ENCODE data around the gene HDAC4.

HDAC4 gene

DNA sequence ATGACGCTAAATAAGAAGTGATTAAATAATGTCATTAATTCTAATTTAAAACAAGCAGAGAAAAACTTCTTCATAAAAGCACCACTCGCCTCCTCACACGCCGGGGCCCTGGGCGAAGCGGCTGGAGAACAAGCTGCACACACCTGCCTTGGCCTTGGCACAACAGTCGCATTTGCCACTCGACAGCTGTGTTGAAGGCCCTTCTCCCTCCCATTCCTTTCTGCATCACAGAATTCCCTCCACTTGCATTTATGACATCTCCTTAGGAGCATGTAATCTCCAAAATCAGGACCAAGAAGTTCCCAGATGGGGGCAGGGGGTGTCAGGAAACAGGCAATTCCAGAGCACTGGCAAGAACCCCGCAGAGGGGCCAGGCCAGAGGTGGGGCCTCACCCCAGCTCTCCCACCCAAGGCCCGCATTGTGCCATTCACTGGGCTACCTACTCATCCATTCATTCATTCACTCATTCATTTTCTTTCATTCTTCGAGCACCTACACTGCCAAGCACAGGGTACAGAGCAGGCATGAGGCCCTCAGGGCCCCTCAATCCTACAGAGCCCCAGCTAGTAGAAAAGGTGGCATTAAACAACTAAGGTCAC, 6.4 kb downstream of the HDAC4 start:
- TF ChIP-seq, protein P1, sequence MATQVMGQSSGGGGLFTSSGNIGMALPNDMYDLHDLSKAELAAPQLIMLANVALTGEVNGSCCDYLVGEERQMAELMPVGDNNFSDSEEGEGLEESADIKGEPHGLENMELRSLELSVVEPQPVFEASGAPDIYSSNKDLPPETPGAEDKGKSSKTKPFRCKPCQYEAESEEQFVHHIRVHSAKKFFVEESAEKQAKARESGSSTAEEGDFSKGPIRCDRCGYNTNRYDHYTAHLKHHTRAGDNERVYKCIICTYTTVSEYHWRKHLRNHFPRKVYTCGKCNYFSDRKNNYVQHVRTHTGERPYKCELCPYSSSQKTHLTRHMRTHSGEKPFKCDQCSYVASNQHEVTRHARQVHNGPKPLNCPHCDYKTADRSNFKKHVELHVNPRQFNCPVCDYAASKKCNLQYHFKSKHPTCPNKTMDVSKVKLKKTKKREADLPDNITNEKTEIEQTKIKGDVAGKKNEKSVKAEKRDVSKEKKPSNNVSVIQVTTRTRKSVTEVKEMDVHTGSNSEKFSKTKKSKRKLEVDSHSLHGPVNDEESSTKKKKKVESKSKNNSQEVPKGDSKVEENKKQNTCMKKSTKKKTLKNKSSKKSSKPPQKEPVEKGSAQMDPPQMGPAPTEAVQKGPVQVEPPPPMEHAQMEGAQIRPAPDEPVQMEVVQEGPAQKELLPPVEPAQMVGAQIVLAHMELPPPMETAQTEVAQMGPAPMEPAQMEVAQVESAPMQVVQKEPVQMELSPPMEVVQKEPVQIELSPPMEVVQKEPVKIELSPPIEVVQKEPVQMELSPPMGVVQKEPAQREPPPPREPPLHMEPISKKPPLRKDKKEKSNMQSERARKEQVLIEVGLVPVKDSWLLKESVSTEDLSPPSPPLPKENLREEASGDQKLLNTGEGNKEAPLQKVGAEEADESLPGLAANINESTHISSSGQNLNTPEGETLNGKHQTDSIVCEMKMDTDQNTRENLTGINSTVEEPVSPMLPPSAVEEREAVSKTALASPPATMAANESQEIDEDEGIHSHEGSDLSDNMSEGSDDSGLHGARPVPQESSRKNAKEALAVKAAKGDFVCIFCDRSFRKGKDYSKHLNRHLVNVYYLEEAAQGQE (IDR thresholded peaks at IDR 0.05; ENCODE audit: insufficient replicate concordance, low read depth), result no peak
- TF ChIP-seq, protein P2, sequence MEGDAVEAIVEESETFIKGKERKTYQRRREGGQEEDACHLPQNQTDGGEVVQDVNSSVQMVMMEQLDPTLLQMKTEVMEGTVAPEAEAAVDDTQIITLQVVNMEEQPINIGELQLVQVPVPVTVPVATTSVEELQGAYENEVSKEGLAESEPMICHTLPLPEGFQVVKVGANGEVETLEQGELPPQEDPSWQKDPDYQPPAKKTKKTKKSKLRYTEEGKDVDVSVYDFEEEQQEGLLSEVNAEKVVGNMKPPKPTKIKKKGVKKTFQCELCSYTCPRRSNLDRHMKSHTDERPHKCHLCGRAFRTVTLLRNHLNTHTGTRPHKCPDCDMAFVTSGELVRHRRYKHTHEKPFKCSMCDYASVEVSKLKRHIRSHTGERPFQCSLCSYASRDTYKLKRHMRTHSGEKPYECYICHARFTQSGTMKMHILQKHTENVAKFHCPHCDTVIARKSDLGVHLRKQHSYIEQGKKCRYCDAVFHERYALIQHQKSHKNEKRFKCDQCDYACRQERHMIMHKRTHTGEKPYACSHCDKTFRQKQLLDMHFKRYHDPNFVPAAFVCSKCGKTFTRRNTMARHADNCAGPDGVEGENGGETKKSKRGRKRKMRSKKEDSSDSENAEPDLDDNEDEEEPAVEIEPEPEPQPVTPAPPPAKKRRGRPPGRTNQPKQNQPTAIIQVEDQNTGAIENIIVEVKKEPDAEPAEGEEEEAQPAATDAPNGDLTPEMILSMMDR (IDR thresholded peaks at IDR 0.05; ENCODE audit: insufficient read depth, low read length), result no peak
- Histone ChIP-seq H3K4me3 (replicated peaks; ENCODE audit: insufficient read depth, low read length) (no peak overlapping the region), H3K27ac (replicated peaks) (no peak overlapping the region), H3K27me3 (ENCODE audit: insufficient read depth, poor library complexity, severe bottlenecking) (no peaks in the 10 kb centered on the region)
- no peak for DNase-seq (ENCODE audit: low read depth in 1 of 2, low spot score in 1 of 2)

DNA sequence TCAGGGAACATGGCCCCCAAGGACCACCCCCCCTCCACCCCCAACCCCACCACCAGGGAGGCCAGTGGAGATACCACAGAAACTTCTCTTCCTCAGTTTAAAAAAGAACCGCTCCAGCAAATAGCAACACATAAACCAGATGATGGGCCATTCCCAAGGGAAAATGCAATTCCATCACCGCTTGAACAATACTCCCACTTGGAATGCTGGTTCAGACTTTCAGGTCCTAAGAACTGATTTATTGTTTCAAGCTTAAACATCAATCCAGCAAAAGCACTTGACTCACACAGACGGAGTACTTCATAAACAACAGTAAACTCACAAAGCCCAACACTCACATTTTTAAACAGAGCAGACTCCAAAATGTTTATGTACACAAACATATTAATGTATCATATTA, 6.9 kb downstream of the HDAC4 start:
- H3K27me3 ChIP-seq (ENCODE audit: insufficient read depth, poor library complexity, severe bottlenecking), result no peaks in the 10 kb centered on the region
- H3K4me3 ChIP-seq (replicated peaks; ENCODE audit: insufficient read depth, low read length), result no peak overlapping the region
- no peak overlapping the region for H3K27ac ChIP-seq (replicated peaks)
- DNase-seq (ENCODE audit: low read depth in 1 of 2, low spot score in 1 of 2), result no peak
- TF ChIP-seq GABPA (IDR thresholded peaks at IDR 0.05; ENCODE audit: low read depth) (no peak), SPI1 (IDR thresholded peaks at IDR 0.05; ENCODE audit: borderline replicate concordance, low read depth) (no peak), POLR2AphosphoS5 (IDR thresholded peaks at IDR 0.05; ENCODE audit: low read depth) (no peak)
- TF ChIP-seq, protein P1 (IDR thresholded peaks at IDR 0.05; ENCODE audit: insufficient replicate concordance, low read depth), result no peak
- TF ChIP-seq, protein P2 (IDR thresholded peaks at IDR 0.05; ENCODE audit: insufficient read depth, low read length), result no peak

DNA sequence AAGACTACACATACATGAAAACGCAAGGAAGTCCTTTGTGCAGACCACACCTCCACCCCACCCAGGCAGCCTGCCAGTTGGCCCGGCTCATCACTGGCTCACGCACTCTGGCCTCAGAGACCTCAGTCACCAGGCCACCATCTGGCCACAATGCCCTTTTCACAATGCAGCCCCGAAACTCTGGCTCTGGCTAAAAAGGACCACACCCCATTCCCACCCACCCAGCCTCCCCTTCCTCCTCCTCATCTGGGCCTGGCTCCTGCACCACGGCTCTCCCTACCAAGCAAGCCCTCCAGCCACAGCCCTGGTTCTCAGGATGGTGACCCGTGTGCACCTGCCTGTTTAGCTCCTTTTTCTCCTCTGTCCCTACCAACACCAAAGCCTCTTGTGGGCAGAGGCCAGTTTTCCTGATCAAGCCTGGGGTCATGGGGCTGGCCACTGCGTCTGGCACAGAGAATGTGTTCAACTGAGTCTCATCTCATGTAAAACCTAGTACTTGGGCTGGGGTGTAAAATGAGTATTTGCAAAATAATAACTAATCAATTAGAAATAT, 7.4 kb downstream of the HDAC4 start:
- no peaks in the 10 kb centered on the region for H3K27me3 ChIP-seq (ENCODE audit: insufficient read depth, poor library complexity, severe bottlenecking)
- no peak for TF ChIP-seq SPI1 (IDR thresholded peaks at IDR 0.05; ENCODE audit: borderline replicate concordance, low read depth)
- TF ChIP-seq POLR2AphosphoS5 (IDR thresholded peaks at IDR 0.05; ENCODE audit: low read depth), result no peak
- TF ChIP-seq, protein P2 (IDR thresholded peaks at IDR 0.05; ENCODE audit: insufficient read depth, low read length), result no peak
- no peak for TF ChIP-seq GABPA (IDR thresholded peaks at IDR 0.05; ENCODE audit: low read depth)
- TF ChIP-seq, protein P1 (IDR thresholded peaks at IDR 0.05; ENCODE audit: insufficient replicate concordance, low read depth), result no peak
- no peak overlapping the region for H3K4me3 ChIP-seq (replicated peaks; ENCODE audit: insufficient read depth, low read length)
- DNase-seq (ENCODE audit: low read depth in 1 of 2, low spot score in 1 of 2), result no peak
- H3K27ac ChIP-seq (replicated peaks), result no peak overlapping the region

Data from HL-60 (cell line).